SK-N-SH (cell line): ENCODE data around the gene BRINP1. TPM values are rescaled to one million over a fixed set of nuclear protein-coding genes. Genes with fewer than 3 reads are reported as not detected.

Source experiments
- CTCF ChIA-PET: fragments of 300-600, 350-600 bp; formaldehyde crosslinking; extraction: SDS; loops from one replicate; lab custom pipeline; 2021; lab: Yijun Ruan, JAX
- POLR2A ChIA-PET: fragments of 350-600 bp; sonication (Branson Sonifier 250); formaldehyde crosslinking; extraction: SDS; loops from one replicate; lab custom pipeline; 2020; ENCODE audit warnings: antibody characterized with exemption, inconsistent platforms; lab: Yijun Ruan, JAX
- DNase-seq: peaks from one replicate; pipeline ENCODE4 v3.0.0; 2012
- H2AFZ ChIP-seq: fragments of 200-600 bp; sonication (generic); 2 replicates; pipeline ENCODE4 v1.8.1; 2016; ENCODE audit warnings: antibody characterized with exemption, mild to moderate bottlenecking, low read depth
- H3F3A ChIP-seq: fragments of 200-600 bp; sonication (generic); replicated peaks from 2 replicates; pipeline ENCODE3; 2016; ENCODE audit warnings: antibody characterized with exemption, mild to moderate bottlenecking; ENCODE audit not compliant: insufficient read depth
- H3K27ac ChIP-seq, 2 experiments: fragments of 200-500 bp in 1 of 2; fragments of 200-600 bp in 1 of 2; sonication (Bioruptor generic) in 1 of 2; sonication (generic), shearing (Covaris generic) in 1 of 2; 2 replicates each; pipeline versions ENCODE4 v1.5.1 to v1.6.1; 2014 to 2016; ENCODE audit warnings: low read depth in 2 of 2, inconsistent platforms in 1 of 2, low read length in 1 of 2, mild to moderate bottlenecking in 1 of 2, mixed read lengths in 1 of 2
- H3K27me3 ChIP-seq: fragments of 200-600 bp; sonication (generic), shearing (Covaris generic); 2 replicates; pipeline ENCODE4 v1.6.1; 2016; ENCODE audit warnings: mixed run types; ENCODE audit not compliant: insufficient read depth
- H3K36me3 ChIP-seq, 2 experiments: fragments of 200-500 bp in 1 of 2; fragments of 200-600 bp in 1 of 2; sonication (Bioruptor generic) in 1 of 2; sonication (generic) in 1 of 2; replicated peaks in 1 of 2; 2 replicates each; pipeline versions ENCODE3 to v1.5.1; 2014 to 2016; ENCODE audit warnings: low read length in 1 of 2, mild to moderate bottlenecking in 1 of 2; ENCODE audit not compliant: insufficient read depth in 2 of 2, control insufficient read depth in 1 of 2
- H3K4me1 ChIP-seq, 2 experiments: fragments of 200-500 bp in 1 of 2; fragments of 200-600 bp in 1 of 2; sonication (Bioruptor generic) in 1 of 2; sonication (generic), shearing (Covaris generic) in 1 of 2; 2 replicates each; pipeline versions ENCODE4 v1.5.1 to v1.6.1; 2014 to 2016; ENCODE audit warnings: low read depth in 1 of 2, low read length in 1 of 2, mixed run types in 1 of 2; ENCODE audit not compliant: insufficient read depth in 2 of 2, control insufficient read depth in 1 of 2
- H3K4me2 ChIP-seq: fragments of 200-600 bp; sonication (generic), shearing (Covaris generic); 2 replicates; pipeline ENCODE4 v1.6.1; 2017; ENCODE audit warnings: mixed run types
- H3K4me3 ChIP-seq, 2 experiments: fragments of 200-500 bp in 1 of 2; fragments of 200-600 bp in 1 of 2; sonication (Bioruptor generic) in 1 of 2; sonication (generic), shearing (Covaris generic) in 1 of 2; 2 replicates each; pipeline versions ENCODE4 v1.5.1 to v1.8.1; 2014 to 2016; ENCODE audit warnings: low read depth in 2 of 2, inconsistent platforms in 1 of 2, low read length in 1 of 2, mild to moderate bottlenecking in 1 of 2, mixed read lengths in 1 of 2, moderate library complexity in 1 of 2
- H3K79me2 ChIP-seq: fragments of 200-600 bp; sonication (generic); 2 replicates; pipeline ENCODE4 v1.8.1; 2017; ENCODE audit warnings: mild to moderate bottlenecking; ENCODE audit not compliant: insufficient read depth
- H3K9ac ChIP-seq: fragments of 200-600 bp; sonication (generic); 2 replicates; pipeline ENCODE4 v1.6.1; 2017; ENCODE audit warnings: mixed run types
- H3K9me2 ChIP-seq: fragments of 200-600 bp; sonication (generic); 2 replicates; pipeline ENCODE4 v1.6.1; 2017; ENCODE audit warnings: mixed run types
- H3K9me3 ChIP-seq: fragments of 200-600 bp; sonication (generic); 2 replicates; pipeline ENCODE4 v1.6.1; 2017; ENCODE audit warnings: mixed run types, mild to moderate bottlenecking, moderate library complexity
- H4K20me1 ChIP-seq: fragments of 200-600 bp; sonication (generic); 2 replicates; pipeline ENCODE4 v1.6.1; 2017; ENCODE audit warnings: mild to moderate bottlenecking, mixed run types; ENCODE audit not compliant: insufficient read depth
- FOSL2 ChIP-seq: IDR thresholded peaks from 2 replicates; pipeline ENCODE4 v1.4.0; 2012; ENCODE audit warnings: low read depth, mild to moderate bottlenecking, moderate library complexity, borderline replicate concordance
- FOXM1 ChIP-seq: IDR thresholded peaks from 2 replicates; pipeline ENCODE4 v1.4.0; 2012; ENCODE audit warnings: low read depth, mild to moderate bottlenecking
- GABPA ChIP-seq: IDR thresholded peaks from 2 replicates; pipeline ENCODE4 v1.4.0; 2012; ENCODE audit warnings: low read depth, mild to moderate bottlenecking
- JUND ChIP-seq: IDR thresholded peaks from 2 replicates; pipeline ENCODE4 v1.4.0; 2012
- MXI1 ChIP-seq: IDR thresholded peaks from 2 replicates; pipeline ENCODE4 v1.6.1; 2012; ENCODE audit warnings: mild to moderate bottlenecking, low read depth, low read length, improper control_type of control experiment
- PBX3 ChIP-seq: IDR thresholded peaks from 2 replicates; pipeline ENCODE4; 2012
- RAD21 ChIP-seq: IDR thresholded peaks from 2 replicates; pipeline ENCODE4 v1.6.1; 2012; ENCODE audit warnings: mild to moderate bottlenecking, low read length
- RCOR1 ChIP-seq: fragments of 150-350 bp; IDR thresholded peaks from 2 replicates; pipeline ENCODE4 v1.6.1; 2017; ENCODE audit warnings: antibody characterized with exemption, low read length
- RFX5 ChIP-seq: IDR thresholded peaks from 2 replicates; pipeline ENCODE4 v1.6.1; 2012; ENCODE audit warnings: mild to moderate bottlenecking, improper control_type of control experiment, low read length
- RXRA ChIP-seq: IDR thresholded peaks from 2 replicates; pipeline ENCODE4 v1.4.0; 2012; ENCODE audit warnings: low read depth, mild to moderate bottlenecking, borderline replicate concordance
- TAF1 ChIP-seq: IDR thresholded peaks from 2 replicates; pipeline ENCODE4 v1.6.1; 2012; ENCODE audit warnings: low read depth, mild to moderate bottlenecking, low read length, moderate library complexity, borderline replicate concordance
- TEAD4 ChIP-seq: IDR thresholded peaks from 2 replicates; pipeline ENCODE4 v1.4.0; 2012; ENCODE audit warnings: mild to moderate bottlenecking, borderline replicate concordance; ENCODE audit not compliant: insufficient read depth
- USF2 ChIP-seq: fragments of 150-350 bp; IDR thresholded peaks from 2 replicates; pipeline ENCODE4 v1.6.1; 2017; ENCODE audit warnings: antibody characterized with exemption, low read length, low read depth, borderline replicate concordance
- YY1 ChIP-seq: IDR thresholded peaks from 2 replicates; pipeline ENCODE4 v1.4.0; 2012; ENCODE audit warnings: low read depth, mild to moderate bottlenecking
- ZBTB33 ChIP-seq: IDR thresholded peaks from 2 replicates; pipeline ENCODE4 v1.4.0; 2012; ENCODE audit warnings: low read depth, borderline replicate concordance
- WGBS: methylation state at CpG from one replicate; pipeline ENCODE4 v1.1.6; 2017; ENCODE audit warnings: low lambda C conversion rate; 5-methylcytosine and 5-hydroxymethylcytosine counted together
- polyA plus RNA-seq, 3 experiments: library from polyadenylated mRNA; depleted of rRNA; stranded (reverse); fragments of >200 nt; gene quantifications; 2 replicates each; pipeline ENCODE4 v1.2.3, GENCODE V29; 2012
- TF ChIP-seq, protein P1 (sequence below): IDR thresholded peaks from 2 replicates; pipeline ENCODE4 v1.6.1; 2012; ENCODE audit warnings: mild to moderate bottlenecking, low read depth, low read length, moderate library complexity

BRINP1 gene
- polyA plus RNA-seq, 1 of the 3 experiments (the other 2 are of a cell fraction), result 0.41 TPM

- Histone ChIP-seq H3K4me2 (no peak overlapping the region), H3K9me3 (no peaks in the 10 kb centered on the region), H3K4me3 (no peak overlapping the region), H4K20me1 (no peaks in the 10 kb centered on the region), H3K36me3 (no peaks in the 10 kb centered on the region), H3K27ac (no peak overlapping the region), H3K27me3 (no peaks in the 10 kb centered on the region), H3K9me2 (no peaks in the 10 kb centered on the region), H3K9ac (no peak overlapping the region), H3K4me1 (no peaks in the 10 kb centered on the region), H2AFZ (no peak overlapping the region), H3K79me2 (no peaks in the 10 kb centered on the region), H3F3A (no peaks in the 10 kb centered on the region)
- ChIA-PET POLR2A (no interaction called here), CTCF (no interaction called here)
- 36% methylated on average over 9 of the region's 9 CpGs for WGBS
- DNase-seq, result no peak
- TF ChIP-seq, protein P1, sequence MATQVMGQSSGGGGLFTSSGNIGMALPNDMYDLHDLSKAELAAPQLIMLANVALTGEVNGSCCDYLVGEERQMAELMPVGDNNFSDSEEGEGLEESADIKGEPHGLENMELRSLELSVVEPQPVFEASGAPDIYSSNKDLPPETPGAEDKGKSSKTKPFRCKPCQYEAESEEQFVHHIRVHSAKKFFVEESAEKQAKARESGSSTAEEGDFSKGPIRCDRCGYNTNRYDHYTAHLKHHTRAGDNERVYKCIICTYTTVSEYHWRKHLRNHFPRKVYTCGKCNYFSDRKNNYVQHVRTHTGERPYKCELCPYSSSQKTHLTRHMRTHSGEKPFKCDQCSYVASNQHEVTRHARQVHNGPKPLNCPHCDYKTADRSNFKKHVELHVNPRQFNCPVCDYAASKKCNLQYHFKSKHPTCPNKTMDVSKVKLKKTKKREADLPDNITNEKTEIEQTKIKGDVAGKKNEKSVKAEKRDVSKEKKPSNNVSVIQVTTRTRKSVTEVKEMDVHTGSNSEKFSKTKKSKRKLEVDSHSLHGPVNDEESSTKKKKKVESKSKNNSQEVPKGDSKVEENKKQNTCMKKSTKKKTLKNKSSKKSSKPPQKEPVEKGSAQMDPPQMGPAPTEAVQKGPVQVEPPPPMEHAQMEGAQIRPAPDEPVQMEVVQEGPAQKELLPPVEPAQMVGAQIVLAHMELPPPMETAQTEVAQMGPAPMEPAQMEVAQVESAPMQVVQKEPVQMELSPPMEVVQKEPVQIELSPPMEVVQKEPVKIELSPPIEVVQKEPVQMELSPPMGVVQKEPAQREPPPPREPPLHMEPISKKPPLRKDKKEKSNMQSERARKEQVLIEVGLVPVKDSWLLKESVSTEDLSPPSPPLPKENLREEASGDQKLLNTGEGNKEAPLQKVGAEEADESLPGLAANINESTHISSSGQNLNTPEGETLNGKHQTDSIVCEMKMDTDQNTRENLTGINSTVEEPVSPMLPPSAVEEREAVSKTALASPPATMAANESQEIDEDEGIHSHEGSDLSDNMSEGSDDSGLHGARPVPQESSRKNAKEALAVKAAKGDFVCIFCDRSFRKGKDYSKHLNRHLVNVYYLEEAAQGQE, result no peak
- no peak for TF ChIP-seq RFX5
- TF ChIP-seq PBX3, result no peak
- no peak for TF ChIP-seq RXRA
- TF ChIP-seq JUND, result no peak
- no peak for TF ChIP-seq ZBTB33
- TF ChIP-seq USF2, result no peak
- no peak for TF ChIP-seq RCOR1
- no peak for TF ChIP-seq FOXM1
- TF ChIP-seq FOSL2, result no peak
- no peak for TF ChIP-seq MXI1
- no peak for TF ChIP-seq TEAD4
- TF ChIP-seq YY1, result no peak
- no peak for TF ChIP-seq RAD21
- no peak for TF ChIP-seq TAF1
- TF ChIP-seq GABPA, result no peak
These were observed 192.0 kb downstream of the BRINP1 start for GRCh38 chr9:119177196-119177595.
